Suprapubic skin (tissue), 4 donors: Measurements from ENCODE around the gene NSDHL. TPM values are rescaled to one million over a fixed set of nuclear protein-coding genes. Genes with fewer than 3 reads are reported as not detected.

Experiments
- DNase-seq, 2 donors: peaks; one replicate each; pipeline ENCODE4 v3.0.0-alpha.2; 2019; ENCODE audit warnings: low spot score in 2 of 2
- H3K27ac ChIP-seq: fragments of 200-600 bp; sonication (generic); one replicate; pipeline ENCODE4 v1.5.1; 2019
- H3K27me3 ChIP-seq: fragments of 200-600 bp; sonication (generic); one replicate; pipeline ENCODE4 v1.5.1; 2019
- H3K36me3 ChIP-seq: fragments of 200-600 bp; sonication (generic); one replicate; pipeline ENCODE4 v1.5.1; 2019
- H3K4me1 ChIP-seq: fragments of 200-600 bp; sonication (generic); one replicate; pipeline ENCODE4 v1.5.1; 2019
- H3K4me3 ChIP-seq: fragments of 200-600 bp; sonication (generic); one replicate; pipeline ENCODE4 v1.5.1; 2019; ENCODE audit warnings: mild to moderate bottlenecking
- H3K9me3 ChIP-seq: fragments of 200-600 bp; sonication (generic); one replicate; pipeline ENCODE4 v1.5.1; 2019
- CTCF ChIP-seq, 2 donors: fragments of 200-600 bp in 1 of 2; fragments of 450-650 bp in 1 of 2; sonication (generic) in 1 of 2; IDR thresholded peaks; one replicate each; pipeline ENCODE4 v1.5.1; 2016 to 2019; ENCODE audit warnings: antibody characterized with exemption in 2 of 2, mild to moderate bottlenecking in 1 of 2, moderate library complexity in 1 of 2
- EP300 ChIP-seq: sonication (generic); formaldehyde crosslinking; IDR thresholded peaks from one replicate; pipeline ENCODE4 v1.6.1; 2017; ENCODE audit warnings: antibody characterized with exemption
- POLR2A ChIP-seq, 2 donors: fragments of 450-650 bp; IDR thresholded peaks; one replicate each; pipeline ENCODE4 v1.6.1; 2017; ENCODE audit warnings: antibody characterized with exemption in 2 of 2, mild to moderate bottlenecking in 2 of 2, moderate library complexity in 2 of 2
- POLR2AphosphoS5 ChIP-seq, 3 donors: sonication (generic); formaldehyde crosslinking; IDR thresholded peaks; one replicate each; pipeline ENCODE4 v1.6.1; 2017; ENCODE audit warnings: antibody characterized with exemption in 3 of 3
- WGBS: methylation state at CpG from one replicate; pipeline ENCODE4 v1.1.5; 2018; 5-methylcytosine and 5-hydroxymethylcytosine counted together
- total RNA-seq, 4 donors: library from RNA; depleted of rRNA; stranded (reverse); fragments of >200 nt; gene quantifications; one replicate each; pipeline ENCODE4 v1.1.0, GENCODE V29; 2016

The NSDHL gene
- total RNA-seq, 4 donors from 2014 or later: 11.8 to 34.1 (median 22.4) TPM

GRCh38 chrX:152871260-152871659, 40.4 kb downstream of the NSDHL start:
- no peak for TF ChIP-seq CTCF (IDR thresholded peaks at IDR 0.05)
- no peak for TF ChIP-seq POLR2AphosphoS5 (IDR thresholded peaks at IDR 0.05)
- TF ChIP-seq POLR2A (IDR thresholded peaks at IDR 0.05): no peak
- TF ChIP-seq EP300: no peak
- no peak for DNase-seq

GRCh38 chrX:152872522-152872921, 41.7 kb downstream of the NSDHL start:
- TF ChIP-seq EP300 (no peak), POLR2AphosphoS5 (IDR thresholded peaks at IDR 0.05) (no peak), POLR2A (IDR thresholded peaks at IDR 0.05) (no peak), CTCF (IDR thresholded peaks at IDR 0.05) (no peak)
- Histone ChIP-seq H3K36me3 (peaks cover 22% of the 10 kb centered on the region), H3K9me3 (no peaks in the 10 kb centered on the region), H3K27ac (no peak overlapping the region), H3K4me1 (peaks cover 3% of the 10 kb centered on the region), H3K27me3 (no peaks in the 10 kb centered on the region), H3K4me3 (no peak overlapping the region)
- WGBS: 71% methylated on average over 1 of the region's 2 CpGs
- DNase-seq: no peak

More at GRCh38 chrX:152871260-152871659, 40.4 kb downstream of the NSDHL start:
- Histone ChIP-seq H3K4me1 (no peaks in the 10 kb centered on the region), H3K4me3 (no peak overlapping the region), H3K27me3 (no peaks in the 10 kb centered on the region), H3K27ac (no peak overlapping the region), H3K9me3 (no peaks in the 10 kb centered on the region), H3K36me3 (peaks cover 30% of the 10 kb centered on the region)
- WGBS: 64% methylated on average over 8 of the region's 9 CpGs

GRCh38 chrX:152873361-152873760, 42.5 kb downstream of the NSDHL start:
- H3K4me3 ChIP-seq: no peak overlapping the region
- 76% methylated on average over 2 of the region's 2 CpGs for WGBS
- H3K9me3 ChIP-seq: no peaks in the 10 kb centered on the region
- peaks cover 15% of the 10 kb centered on the region for H3K36me3 ChIP-seq
- TF ChIP-seq POLR2A (IDR thresholded peaks at IDR 0.05): no peak
- no peak for TF ChIP-seq CTCF (IDR thresholded peaks at IDR 0.05)
- no peak for TF ChIP-seq EP300
- TF ChIP-seq POLR2AphosphoS5 (IDR thresholded peaks at IDR 0.05): no peak
- DNase-seq: no peak
- no peaks in the 10 kb centered on the region for H3K27me3 ChIP-seq
- H3K27ac ChIP-seq: no peak overlapping the region
- peaks cover 10% of the 10 kb centered on the region for H3K4me1 ChIP-seq

- Histone ChIP-seq H3K9me3 (no peaks in the 10 kb centered on the region), H3K4me3 (no peak overlapping the region), H3K27ac (peak overlapping the region; percentile 24), H3K27me3 (no peaks in the 10 kb centered on the region), H3K36me3 (no peaks in the 10 kb centered on the region), H3K4me1 (peaks cover 10% of the 10 kb centered on the region)
- WGBS: 80% methylated on average over 8 of the region's 10 CpGs
- no peak for DNase-seq
- TF ChIP-seq POLR2A (IDR thresholded peaks at IDR 0.05) (no peak), EP300 (no peak), CTCF (IDR thresholded peaks at IDR 0.05) (no peak), POLR2AphosphoS5 (IDR thresholded peaks at IDR 0.05) (no peak)
Observed at GRCh38 chrX:152876931-152877840, 46.3 kb downstream of the NSDHL start.

GRCh38 chrX:152878976-152879755, 48.3 kb downstream of the NSDHL start:
- TF ChIP-seq POLR2AphosphoS5 (IDR thresholded peaks at IDR 0.05) (no peak), EP300 (no peak), CTCF (IDR thresholded peaks at IDR 0.05) (no peak), POLR2A (IDR thresholded peaks at IDR 0.05) (no peak)
- no peaks in the 10 kb centered on the region for H3K9me3 ChIP-seq
- peaks cover 10% of the 10 kb centered on the region for H3K4me1 ChIP-seq
- peak overlapping the region; percentile 60 for H3K27ac ChIP-seq
- H3K4me3 ChIP-seq: no peak overlapping the region
- no peaks in the 10 kb centered on the region for H3K36me3 ChIP-seq
- H3K27me3 ChIP-seq: no peaks in the 10 kb centered on the region
- DNase-seq: no peak
- 58% methylated on average over 13 of the region's 16 CpGs for WGBS
